HepG2 (cell line): ENCODE data around the gene ARL6. TPM values are rescaled to one million over a fixed set of nuclear protein-coding genes. Genes with fewer than 3 reads are reported as not detected.

Source experiments
- ATF5 ChIP-seq: sonication (generic); formaldehyde crosslinking; IDR thresholded peaks from 2 replicates; pipeline ENCODE4 v1.4.0; 2020; ENCODE audit warnings: mild to moderate bottlenecking, low read depth, missing genetic modification reagents
- CSRNP1 ChIP-seq: sonication (generic); formaldehyde crosslinking; IDR thresholded peaks from 2 replicates; pipeline ENCODE4 v1.8.1; 2023; ENCODE audit warnings: mild to moderate bottlenecking, missing genetic modification reagents
- FOXO4 ChIP-seq: sonication (generic); formaldehyde crosslinking; conservative IDR thresholded peaks from 2 replicates; pipeline ENCODE4 v1.8.1; 2023; ENCODE audit warnings: missing genetic modification reagents
- KMT2B ChIP-seq: IDR thresholded peaks from 2 replicates; pipeline ENCODE4 v1.6.1; 2016; ENCODE audit warnings: missing genetic modification reagents, missing compliant biosample characterization
- TFDP2 ChIP-seq: sonication (generic); formaldehyde crosslinking; IDR thresholded peaks from 2 replicates; pipeline ENCODE4 v1.4.0; 2020; ENCODE audit warnings: missing genetic modification reagents
- TFE3 ChIP-seq: IDR thresholded peaks from 2 replicates; pipeline ENCODE4 v1.6.1; 2016
- ZNF138 ChIP-seq: sonication (generic); formaldehyde crosslinking; IDR thresholded peaks from 2 replicates; pipeline ENCODE4 v1.5.0; 2020; ENCODE audit warnings: mild to moderate bottlenecking, low read depth, missing genetic modification reagents
- ZNF253 ChIP-seq: sonication (generic); formaldehyde crosslinking; IDR thresholded peaks from 2 replicates; pipeline ENCODE4 v1.8.0; 2022; ENCODE audit warnings: mild to moderate bottlenecking, missing genetic modification reagents, borderline replicate concordance
- ZNF629 ChIP-seq: sonication (generic); formaldehyde crosslinking; conservative IDR thresholded peaks from 2 replicates; pipeline ENCODE4 v1.5.0; 2020; ENCODE audit warnings: missing genetic modification reagents
- ZSCAN25 ChIP-seq: sonication (generic); formaldehyde crosslinking; IDR thresholded peaks from 2 replicates; pipeline ENCODE4 v1.8.0; 2022; ENCODE audit warnings: mild to moderate bottlenecking, missing genetic modification reagents
- polyA plus RNA-seq, 8 experiments: library from polyadenylated mRNA; depleted of rRNA in 3 of 8; stranded (reverse) in 7 of 8; unstranded in 1 of 8; fragments of >200 nt; fragmentation: Illumina TruSeq in 4 of 8; extraction: Trizol in 4 of 8; gene quantifications; 2 replicates each; pipeline versions ENCODE4 v1.2.1 to v1.2.3, GENCODE V29; 2011 to 2016; ENCODE audit warnings: low read depth in 4 of 8, missing spikeins in 1 of 8, mixed read lengths in 1 of 8; ENCODE audit not compliant: insufficient read depth in 1 of 8
- total RNA-seq, 5 experiments: library from RNA; depleted of rRNA; stranded (reverse); fragments of >200 nt; fragmentation: Illumina TruSeq; extraction: Trizol; gene quantifications; 2 replicates each; pipeline ENCODE4 v1.2.3, GENCODE V29; 2016; ENCODE audit warnings: low read depth in 1 of 5
- TF ChIP-seq, protein P1 (sequence below): sonication (generic); formaldehyde crosslinking; IDR thresholded peaks from 2 replicates; pipeline ENCODE4 v1.4.0; 2020; ENCODE audit warnings: missing genetic modification reagents, borderline replicate concordance
- TF ChIP-seq, protein P2 (sequence below): sonication (generic); formaldehyde crosslinking; IDR thresholded peaks from 2 replicates; pipeline ENCODE4 v1.4.0; 2020; ENCODE audit warnings: missing genetic modification reagents

Gene ARL6
- total and polyA plus RNA-seq, 2 of the 13 experiments (the other 11 are each of a cell fraction or from before 2014, with no cell fraction given), result 1.3 to 3.7 TPM

DNA sequence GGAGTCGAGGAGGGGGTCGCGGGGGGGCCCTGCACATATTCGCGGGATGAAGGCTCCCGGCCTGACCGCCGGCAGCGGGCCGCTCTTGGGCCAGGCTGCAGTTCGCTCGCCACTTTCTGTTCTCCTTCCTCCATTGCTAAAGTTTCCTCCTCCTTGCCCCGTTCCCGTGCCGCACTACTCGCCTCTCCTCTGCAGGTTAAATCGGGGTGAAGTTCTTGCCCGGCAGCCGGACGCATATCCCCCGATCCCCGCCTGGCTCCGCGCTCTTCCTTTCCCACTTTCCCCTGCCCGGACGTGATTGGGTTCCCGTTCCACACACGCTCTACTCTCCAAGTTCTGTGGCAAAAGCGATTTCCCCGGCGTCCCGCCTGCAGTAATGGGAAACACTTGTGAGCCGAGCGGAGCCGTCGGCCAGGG is 57.8 kb downstream of the ARL6 start (continued):
- TF ChIP-seq ZNF253 (CRISPR knock-in tag), result no peak
- TF ChIP-seq ZNF138, result no peak
- no peak for TF ChIP-seq ATF5 (CRISPR knock-in tag)
- TF ChIP-seq, protein P1, sequence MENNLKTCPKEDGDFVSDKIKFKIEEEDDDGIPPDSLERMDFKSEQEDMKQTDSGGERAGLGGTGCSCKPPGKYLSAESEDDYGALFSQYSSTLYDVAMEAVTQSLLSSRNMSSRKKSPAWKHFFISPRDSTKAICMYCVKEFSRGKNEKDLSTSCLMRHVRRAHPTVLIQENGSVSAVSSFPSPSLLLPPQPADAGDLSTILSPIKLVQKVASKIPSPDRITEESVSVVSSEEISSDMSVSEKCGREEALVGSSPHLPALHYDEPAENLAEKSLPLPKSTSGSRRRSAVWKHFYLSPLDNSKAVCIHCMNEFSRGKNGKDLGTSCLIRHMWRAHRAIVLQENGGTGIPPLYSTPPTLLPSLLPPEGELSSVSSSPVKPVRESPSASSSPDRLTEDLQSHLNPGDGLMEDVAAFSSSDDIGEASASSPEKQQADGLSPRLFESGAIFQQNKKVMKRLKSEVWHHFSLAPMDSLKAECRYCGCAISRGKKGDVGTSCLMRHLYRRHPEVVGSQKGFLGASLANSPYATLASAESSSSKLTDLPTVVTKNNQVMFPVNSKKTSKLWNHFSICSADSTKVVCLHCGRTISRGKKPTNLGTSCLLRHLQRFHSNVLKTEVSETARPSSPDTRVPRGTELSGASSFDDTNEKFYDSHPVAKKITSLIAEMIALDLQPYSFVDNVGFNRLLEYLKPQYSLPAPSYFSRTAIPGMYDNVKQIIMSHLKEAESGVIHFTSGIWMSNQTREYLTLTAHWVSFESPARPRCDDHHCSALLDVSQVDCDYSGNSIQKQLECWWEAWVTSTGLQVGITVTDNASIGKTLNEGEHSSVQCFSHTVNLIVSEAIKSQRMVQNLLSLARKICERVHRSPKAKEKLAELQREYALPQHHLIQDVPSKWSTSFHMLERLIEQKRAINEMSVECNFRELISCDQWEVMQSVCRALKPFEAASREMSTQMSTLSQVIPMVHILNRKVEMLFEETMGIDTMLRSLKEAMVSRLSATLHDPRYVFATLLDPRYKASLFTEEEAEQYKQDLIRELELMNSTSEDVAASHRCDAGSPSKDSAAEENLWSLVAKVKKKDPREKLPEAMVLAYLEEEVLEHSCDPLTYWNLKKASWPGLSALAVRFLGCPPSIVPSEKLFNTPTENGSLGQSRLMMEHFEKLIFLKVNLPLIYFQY (CRISPR knock-in tag), result 0 out of 2 replicates have a peak, but pooled peaks have one; percentile 1
- TF ChIP-seq TFE3 (CRISPR knock-in tag), result 0 out of 2 replicates have a peak, but pooled peaks have one; percentile 6
- no peak for TF ChIP-seq TFDP2
- 0 out of 2 replicates have a peak, but pooled peaks have one; percentile 24 for TF ChIP-seq ZSCAN25 (CRISPR knock-in tag)
- TF ChIP-seq, protein P2, sequence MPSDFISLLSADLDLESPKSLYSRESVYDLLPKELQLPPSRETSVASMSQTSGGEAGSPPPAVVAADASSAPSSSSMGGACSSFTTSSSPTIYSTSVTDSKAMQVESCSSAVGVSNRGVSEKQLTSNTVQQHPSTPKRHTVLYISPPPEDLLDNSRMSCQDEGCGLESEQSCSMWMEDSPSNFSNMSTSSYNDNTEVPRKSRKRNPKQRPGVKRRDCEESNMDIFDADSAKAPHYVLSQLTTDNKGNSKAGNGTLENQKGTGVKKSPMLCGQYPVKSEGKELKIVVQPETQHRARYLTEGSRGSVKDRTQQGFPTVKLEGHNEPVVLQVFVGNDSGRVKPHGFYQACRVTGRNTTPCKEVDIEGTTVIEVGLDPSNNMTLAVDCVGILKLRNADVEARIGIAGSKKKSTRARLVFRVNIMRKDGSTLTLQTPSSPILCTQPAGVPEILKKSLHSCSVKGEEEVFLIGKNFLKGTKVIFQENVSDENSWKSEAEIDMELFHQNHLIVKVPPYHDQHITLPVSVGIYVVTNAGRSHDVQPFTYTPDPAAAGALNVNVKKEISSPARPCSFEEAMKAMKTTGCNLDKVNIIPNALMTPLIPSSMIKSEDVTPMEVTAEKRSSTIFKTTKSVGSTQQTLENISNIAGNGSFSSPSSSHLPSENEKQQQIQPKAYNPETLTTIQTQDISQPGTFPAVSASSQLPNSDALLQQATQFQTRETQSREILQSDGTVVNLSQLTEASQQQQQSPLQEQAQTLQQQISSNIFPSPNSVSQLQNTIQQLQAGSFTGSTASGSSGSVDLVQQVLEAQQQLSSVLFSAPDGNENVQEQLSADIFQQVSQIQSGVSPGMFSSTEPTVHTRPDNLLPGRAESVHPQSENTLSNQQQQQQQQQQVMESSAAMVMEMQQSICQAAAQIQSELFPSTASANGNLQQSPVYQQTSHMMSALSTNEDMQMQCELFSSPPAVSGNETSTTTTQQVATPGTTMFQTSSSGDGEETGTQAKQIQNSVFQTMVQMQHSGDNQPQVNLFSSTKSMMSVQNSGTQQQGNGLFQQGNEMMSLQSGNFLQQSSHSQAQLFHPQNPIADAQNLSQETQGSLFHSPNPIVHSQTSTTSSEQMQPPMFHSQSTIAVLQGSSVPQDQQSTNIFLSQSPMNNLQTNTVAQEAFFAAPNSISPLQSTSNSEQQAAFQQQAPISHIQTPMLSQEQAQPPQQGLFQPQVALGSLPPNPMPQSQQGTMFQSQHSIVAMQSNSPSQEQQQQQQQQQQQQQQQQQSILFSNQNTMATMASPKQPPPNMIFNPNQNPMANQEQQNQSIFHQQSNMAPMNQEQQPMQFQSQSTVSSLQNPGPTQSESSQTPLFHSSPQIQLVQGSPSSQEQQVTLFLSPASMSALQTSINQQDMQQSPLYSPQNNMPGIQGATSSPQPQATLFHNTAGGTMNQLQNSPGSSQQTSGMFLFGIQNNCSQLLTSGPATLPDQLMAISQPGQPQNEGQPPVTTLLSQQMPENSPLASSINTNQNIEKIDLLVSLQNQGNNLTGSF (CRISPR knock-in tag), result no peak
- TF ChIP-seq KMT2B (CRISPR knock-in tag), result peak; percentile 54; the same call in 1 of the 2 replicates
- no peak for TF ChIP-seq FOXO4
- TF ChIP-seq CSRNP1 (CRISPR knock-in tag), result no peak
- no peak for TF ChIP-seq ZNF629
